BE2C (cell line): ENCODE data around the gene RIPPLY2.

ENCODE experiments used
- DNase-seq: peaks from one replicate; pipeline ENCODE4 v3.0.0-alpha.2; 2020
- H3K27me3 ChIP-seq: fragments of 250-450 bp; sonication (Bioruptor Pico); 2 replicates; pipeline ENCODE4 v1.5.1; 2020; ENCODE audit warnings: mild to moderate bottlenecking
- H3K36me3 ChIP-seq: fragments of 250-450 bp; sonication (Bioruptor Pico); 2 replicates; pipeline ENCODE4 v1.5.1; 2020; ENCODE audit warnings: mild to moderate bottlenecking
- H3K4me1 ChIP-seq: fragments of 250-450 bp; sonication (Bioruptor Pico); 2 replicates; pipeline ENCODE4 v1.5.1; 2020
- H3K4me3 ChIP-seq: 2 replicates; pipeline ENCODE4 v1.5.1; 2011; ENCODE audit warnings: low read depth, low read length
- H3K9me3 ChIP-seq: fragments of 250-450 bp; sonication (Bioruptor Pico); 2 replicates; pipeline ENCODE4 v1.5.1; 2020
- CTCF ChIP-seq: IDR thresholded peaks from 2 replicates; pipeline ENCODE4 v1.5.1; 2012; ENCODE audit warnings: mild to moderate bottlenecking, low read depth, low read length

Gene RIPPLY2

GRCh38 chr6:83862776-83863471 is 9.8 kb downstream of the RIPPLY2 start:
- DNase-seq: no peak

GRCh38 chr6:83867043-83867442 is 13.9 kb downstream of the RIPPLY2 start:
- Histone ChIP-seq H3K9me3 (no peaks in the 10 kb centered on the region), H3K27me3 (no peaks in the 10 kb centered on the region), H3K4me1 (no peaks in the 10 kb centered on the region), H3K36me3 (peaks cover 17% of the 10 kb centered on the region), H3K4me3 (no peak overlapping the region)
- DNase-seq: no peak
- no peak for TF ChIP-seq CTCF

More at GRCh38 chr6:83862776-83863471, 9.8 kb downstream of the RIPPLY2 start:
- Histone ChIP-seq H3K9me3 (no peaks in the 10 kb centered on the region), H3K27me3 (no peaks in the 10 kb centered on the region), H3K4me1 (0 out of 2 replicates have a peak, but pooled peaks cover 5% of the 10 kb centered on the region), H3K36me3 (peaks cover 17% of the 10 kb centered on the region), H3K4me3 (no peak overlapping the region)
- no peak for TF ChIP-seq CTCF

GRCh38 chr6:83867527-83868161 is 14.5 kb downstream of the RIPPLY2 start:
- peaks cover 17% of the 10 kb centered on the region for H3K36me3 ChIP-seq
- TF ChIP-seq CTCF: no peak
- peak; percentile 36 for DNase-seq

GRCh38 chr6:83868639-83869038 is 15.5 kb downstream of the RIPPLY2 start:
- no peak for TF ChIP-seq CTCF
- no peaks in the 10 kb centered on the region; the same call in 1 of the 2 replicates for H3K4me1 ChIP-seq
- DNase-seq: no peak
- peaks cover 17% of the 10 kb centered on the region for H3K36me3 ChIP-seq
- H3K9me3 ChIP-seq: no peaks in the 10 kb centered on the region
- H3K27me3 ChIP-seq: no peaks in the 10 kb centered on the region
- H3K4me3 ChIP-seq: no peak overlapping the region

More at GRCh38 chr6:83867527-83868161, 14.5 kb downstream of the RIPPLY2 start:
- Histone ChIP-seq H3K4me1 (no peaks in the 10 kb centered on the region; the same call in 1 of the 2 replicates), H3K9me3 (no peaks in the 10 kb centered on the region), H3K27me3 (no peaks in the 10 kb centered on the region), H3K4me3 (no peak overlapping the region)

GRCh38 chr6:83870649-83871048 is 17.5 kb downstream of the RIPPLY2 start:
- Histone ChIP-seq H3K4me3 (no peak overlapping the region), H3K27me3 (no peaks in the 10 kb centered on the region), H3K9me3 (no peaks in the 10 kb centered on the region), H3K36me3 (peaks cover 10% of the 10 kb centered on the region), H3K4me1 (no peaks in the 10 kb centered on the region; the same call in 1 of the 2 replicates)
- no peak for TF ChIP-seq CTCF
- DNase-seq: no peak
